RCC 7860 (cell line): ENCODE measurements around the gene REC8.
A peak's percentile ranks its signal among the peaks of the same experiment; 100 is the strongest.
"Not testable (repeated sequence)": the region's sequence is repeated elsewhere in the genome, so short reads cannot be mapped to it uniquely, and the experiment has no call there.

Experiments used
- DNase-seq: peaks from one replicate; pipeline ENCODE4 v3.0.0-alpha.2; 2015; ENCODE audit warnings: low spot score
- FAIRE-seq: peaks from 2 replicates; lab custom pipeline; 2012; peaks lifted over from hg19 to GRCh38; lab: Jason Lieb, UNC

The REC8 gene

DNA sequence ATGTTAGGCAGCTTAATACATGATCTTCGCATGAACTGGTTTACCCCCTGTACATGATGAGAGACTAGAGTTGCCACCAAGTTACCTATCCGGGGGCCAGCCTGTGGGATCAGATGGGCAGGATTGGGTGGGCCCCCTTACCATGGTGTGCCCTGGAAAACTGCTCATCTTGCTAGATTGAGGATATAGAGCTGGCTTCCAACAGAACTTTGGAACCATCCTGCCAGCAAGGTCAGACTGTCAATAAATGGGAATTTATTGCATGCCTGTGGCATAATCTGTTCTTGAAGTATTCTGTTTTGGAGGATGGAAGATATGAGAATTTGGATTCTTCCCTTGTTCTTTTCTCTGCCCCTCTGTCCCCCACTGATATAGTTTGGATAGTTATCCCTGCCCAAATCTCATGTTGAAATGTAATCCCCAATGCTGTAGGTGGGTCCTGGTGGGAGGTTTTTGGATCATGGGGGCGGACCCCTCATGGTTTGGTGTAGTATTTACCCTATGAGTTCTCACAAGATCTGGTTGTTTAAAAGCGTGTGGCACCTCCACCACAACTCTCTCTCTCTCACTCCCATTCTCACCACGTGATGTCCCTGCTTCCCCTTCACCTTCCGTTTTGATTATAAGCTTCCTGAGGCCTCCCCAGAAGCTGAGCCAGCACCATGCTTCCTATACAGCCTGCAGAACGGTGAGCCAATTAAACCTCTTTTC is 27.1 kb downstream of the REC8 start:
- no peak for FAIRE-seq
- no peak for DNase-seq

DNA sequence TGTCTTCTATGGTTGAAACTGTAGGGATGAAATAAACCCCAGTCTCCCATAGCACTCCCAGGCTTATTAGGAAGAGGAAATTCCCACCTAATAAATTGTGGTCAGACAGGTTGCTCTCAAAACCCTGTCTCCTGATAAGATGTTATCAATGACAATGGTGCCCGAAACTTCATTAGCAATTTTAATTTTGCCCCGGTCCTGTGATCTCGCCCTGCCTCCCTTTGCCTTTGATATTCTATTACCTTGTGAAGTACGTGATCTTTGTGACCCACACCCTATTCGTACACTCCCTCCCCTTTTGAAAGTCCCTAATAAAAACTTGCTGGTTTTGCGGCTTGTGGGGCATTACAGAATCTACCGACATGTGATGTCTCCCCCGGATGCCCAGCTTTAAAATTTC is 30.7 kb downstream of the REC8 start:
- FAIRE-seq, DNase-seq: not testable (repeated sequence)

DNA sequence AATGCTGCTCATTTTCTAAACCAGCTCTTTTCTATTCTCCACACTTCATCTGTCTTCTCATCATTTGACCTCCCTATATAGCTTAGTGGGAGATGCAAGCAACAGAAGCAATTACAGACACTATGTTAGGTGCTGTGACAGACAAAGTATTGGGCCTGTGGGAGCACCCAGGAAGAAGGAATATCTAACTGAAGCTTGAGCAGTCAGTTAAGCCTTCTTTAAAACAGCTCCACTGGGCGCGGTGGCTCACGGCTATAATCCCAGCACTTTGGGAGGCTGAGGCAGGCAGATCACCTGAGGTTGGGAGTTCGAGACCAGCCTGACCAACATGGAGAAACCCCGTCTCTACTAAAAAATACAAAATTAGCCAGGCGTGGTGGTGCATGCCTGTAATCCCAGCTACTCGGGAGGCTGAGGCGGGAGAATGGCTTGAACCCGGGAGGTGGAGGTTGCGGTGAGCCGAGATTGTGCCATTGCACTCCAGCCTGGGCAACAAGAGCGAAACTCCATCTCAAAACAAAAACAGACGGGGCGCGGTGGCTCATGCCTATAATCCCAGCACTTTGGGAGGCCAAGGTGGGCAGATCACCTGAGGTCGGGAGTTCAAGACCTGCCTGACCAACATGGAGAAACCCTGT is 31.5 kb downstream of the REC8 start:
- not testable (repeated sequence) for FAIRE-seq, DNase-seq

DNA sequence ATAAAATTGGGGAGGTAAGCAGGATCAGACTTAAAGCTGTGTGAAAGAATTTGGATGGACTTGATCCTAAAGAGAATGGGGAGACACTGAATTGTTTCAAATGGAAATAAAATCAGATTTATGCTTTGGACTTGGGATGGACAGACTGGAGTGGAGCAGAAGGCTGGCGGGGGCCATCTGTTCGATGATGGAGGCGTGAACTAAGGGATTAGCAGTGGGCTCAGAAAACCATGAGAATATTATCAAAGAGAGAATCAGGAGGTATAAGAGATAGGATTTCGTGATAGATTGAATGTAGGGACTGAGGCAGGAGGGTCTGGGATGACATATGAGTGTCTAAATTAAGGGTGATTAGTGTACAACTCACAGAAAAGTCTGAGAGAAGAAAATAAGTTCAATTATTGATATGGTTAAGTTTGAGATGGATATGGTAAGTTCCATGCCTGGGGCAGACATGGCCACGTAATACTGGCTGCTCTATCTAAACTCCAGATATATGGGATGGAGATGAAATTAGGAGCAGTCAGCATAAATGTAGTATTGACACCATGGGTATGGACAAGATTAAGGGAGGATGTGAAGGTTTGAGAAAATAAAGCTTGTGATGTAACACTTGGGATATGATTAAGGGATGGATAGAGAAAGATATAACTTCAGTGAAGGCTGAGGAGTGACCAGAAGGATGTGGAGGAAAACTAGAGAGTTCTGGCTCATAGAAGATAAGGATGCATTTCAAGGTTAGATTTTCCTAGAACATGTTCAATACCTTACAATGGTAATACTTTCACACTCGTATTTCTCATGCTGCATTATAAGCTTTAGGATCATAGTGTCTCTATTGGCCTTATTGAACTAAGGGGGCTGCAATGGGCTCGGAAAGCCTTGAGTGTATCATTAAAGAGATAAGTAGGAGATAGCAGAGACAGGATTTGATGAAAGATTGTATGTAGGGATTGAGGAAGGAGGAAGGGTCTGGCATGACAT is 32.6 kb downstream of the REC8 start:
- DNase-seq (no peak), FAIRE-seq (no peak)

DNA sequence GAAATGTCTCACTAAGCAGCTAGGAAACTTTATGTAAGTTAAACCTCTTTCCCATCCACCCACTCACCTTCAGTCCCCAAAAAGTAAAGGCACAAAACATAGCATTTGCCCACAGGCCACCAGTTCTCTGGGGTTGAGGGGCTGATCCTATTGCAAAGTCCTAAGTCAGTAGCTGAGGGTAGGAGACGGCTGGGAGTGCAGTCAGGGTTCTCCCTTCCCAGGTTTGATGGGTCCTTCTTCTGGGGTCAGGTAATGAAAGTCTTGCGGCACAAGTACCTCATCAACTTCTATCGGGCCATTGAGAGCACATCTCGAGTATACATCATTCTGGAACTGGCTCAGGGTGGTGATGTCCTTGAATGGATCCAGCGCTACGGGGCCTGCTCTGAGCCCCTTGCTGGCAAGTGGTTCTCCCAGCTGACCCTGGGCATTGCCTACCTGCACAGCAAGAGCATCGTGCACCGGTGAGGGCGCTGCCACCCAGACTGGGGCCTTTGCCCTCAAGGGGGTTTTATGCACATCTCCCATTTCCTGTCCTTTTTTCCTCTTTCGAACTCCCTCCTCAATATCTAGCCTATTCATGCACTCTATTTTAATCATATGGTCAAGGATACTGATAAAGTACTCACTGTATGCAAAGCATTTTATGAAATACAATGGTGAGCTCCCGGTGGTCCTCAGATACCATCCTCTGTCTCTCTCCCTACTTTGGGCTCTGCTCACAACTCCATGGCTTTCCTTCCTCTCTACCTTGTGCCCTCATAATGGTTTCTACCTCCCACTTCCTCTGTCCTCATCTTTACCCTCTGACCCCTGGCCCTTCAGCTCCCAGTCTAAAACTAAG is 34.6 kb downstream of the REC8 start:
- DNase-seq, result no peak
- FAIRE-seq, result no peak

DNA sequence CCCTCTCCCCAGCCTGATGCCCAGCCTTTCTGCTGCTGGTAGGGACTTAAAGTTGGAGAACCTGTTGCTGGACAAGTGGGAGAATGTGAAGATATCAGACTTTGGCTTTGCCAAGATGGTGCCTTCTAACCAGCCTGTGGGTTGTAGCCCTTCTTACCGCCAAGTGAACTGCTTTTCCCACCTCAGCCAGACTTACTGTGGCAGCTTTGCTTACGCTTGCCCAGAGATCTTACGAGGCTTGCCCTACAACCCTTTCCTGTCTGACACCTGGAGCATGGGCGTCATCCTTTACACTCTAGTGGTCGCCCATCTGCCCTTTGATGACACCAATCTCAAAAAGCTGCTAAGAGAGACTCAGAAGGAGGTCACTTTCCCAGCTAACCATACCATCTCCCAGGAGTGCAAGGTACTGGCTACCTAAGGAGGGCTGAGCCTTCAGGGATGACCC is 35.2 kb downstream of the REC8 start:
- FAIRE-seq (no peak), DNase-seq (no peak)

DNA sequence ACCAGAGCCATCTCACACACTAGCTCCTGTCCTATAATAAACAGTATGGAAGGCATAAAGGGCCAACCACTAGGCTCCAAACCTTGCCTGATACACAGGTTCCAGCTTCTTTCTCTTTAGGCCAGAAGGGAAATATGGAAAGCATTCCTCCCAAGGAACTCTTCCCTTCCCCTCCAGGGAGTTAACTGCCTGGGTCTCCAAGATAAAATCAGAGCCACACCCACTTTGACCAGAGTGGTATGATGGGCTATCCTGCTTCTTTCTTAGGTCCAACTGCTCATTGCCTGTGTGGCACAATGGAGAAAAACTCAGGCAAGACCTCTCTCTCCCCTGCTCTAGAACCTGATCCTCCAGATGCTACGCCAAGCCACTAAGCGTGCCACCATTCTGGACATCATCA is 35.7 kb downstream of the REC8 start:
- DNase-seq, result no peak
- FAIRE-seq, result no peak

DNA sequence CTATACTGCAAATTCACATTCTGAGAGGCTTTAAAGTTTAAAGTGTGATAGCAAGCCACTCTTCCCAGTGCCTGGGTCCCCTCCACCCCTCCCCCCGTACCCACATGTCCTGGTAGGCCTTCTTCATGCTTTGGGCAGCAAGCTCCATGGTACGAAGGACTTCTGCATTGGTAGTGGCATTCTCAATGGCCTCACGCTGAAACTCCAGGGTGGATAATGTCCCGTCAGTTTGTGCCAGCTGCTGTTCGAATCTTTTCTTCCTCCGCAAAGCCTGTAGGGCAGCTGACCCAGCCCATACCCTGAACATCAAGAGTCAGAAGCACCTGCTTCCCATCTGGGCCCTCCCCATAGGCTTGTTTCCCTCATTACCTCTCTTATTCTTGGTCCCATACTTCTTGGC is 39.4 kb downstream of the REC8 start:
- no peak for FAIRE-seq
- no peak for DNase-seq

DNA sequence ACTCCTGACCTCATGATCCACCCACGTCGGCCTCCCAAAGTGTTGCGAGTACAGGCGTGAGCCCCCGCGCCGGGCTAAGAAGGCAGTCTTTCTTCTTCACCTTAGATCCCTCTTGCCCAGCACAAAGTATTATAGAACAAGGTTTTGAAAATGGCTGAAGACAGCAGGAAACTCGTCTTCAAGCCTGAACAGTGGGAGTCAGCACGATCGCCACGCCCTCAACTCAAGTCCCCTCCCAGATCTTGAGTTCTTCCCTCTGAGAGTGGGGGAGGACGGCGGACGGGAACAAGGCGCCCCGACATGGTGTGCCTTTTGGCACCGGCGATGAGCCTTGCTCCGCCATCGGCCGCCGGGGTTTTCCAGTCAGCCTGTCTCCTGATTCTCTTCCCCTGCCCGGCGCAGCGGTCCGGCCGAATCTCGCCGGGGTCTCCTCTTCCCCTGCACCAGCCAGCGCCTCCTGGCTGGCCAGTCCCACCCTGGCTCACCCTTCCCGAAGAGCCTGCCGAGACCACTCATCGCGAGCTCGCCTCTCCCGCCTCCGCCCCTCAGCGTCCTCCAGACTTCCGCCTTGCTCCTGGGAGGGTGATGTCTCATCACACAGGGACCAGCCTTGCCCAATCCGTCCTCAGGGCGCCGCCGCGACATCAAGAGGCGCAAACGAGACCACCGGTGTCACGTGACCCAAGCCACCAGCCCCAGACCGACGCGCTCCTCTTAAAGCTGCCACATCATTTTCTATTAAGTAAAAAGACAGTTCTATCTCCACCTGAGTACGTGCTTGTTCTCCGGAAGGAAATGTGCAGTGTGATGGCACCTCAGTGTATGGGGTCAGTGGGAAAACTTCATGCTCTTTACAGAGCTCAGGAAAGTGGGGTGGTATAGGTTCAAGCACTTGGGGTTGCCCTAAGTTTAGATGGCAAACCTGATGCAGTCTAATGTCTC is 41.3 kb downstream of the REC8 start, which contains the start of gene CHMP4A:
Gene CHMP4A, minus strand, starts transcription at position 565 of the 942 bp plus-strand sequence. Its CDS starts 49 bp downstream, at position 516.
- FAIRE-seq (no peak), DNase-seq (peak; percentile 88)

DNA sequence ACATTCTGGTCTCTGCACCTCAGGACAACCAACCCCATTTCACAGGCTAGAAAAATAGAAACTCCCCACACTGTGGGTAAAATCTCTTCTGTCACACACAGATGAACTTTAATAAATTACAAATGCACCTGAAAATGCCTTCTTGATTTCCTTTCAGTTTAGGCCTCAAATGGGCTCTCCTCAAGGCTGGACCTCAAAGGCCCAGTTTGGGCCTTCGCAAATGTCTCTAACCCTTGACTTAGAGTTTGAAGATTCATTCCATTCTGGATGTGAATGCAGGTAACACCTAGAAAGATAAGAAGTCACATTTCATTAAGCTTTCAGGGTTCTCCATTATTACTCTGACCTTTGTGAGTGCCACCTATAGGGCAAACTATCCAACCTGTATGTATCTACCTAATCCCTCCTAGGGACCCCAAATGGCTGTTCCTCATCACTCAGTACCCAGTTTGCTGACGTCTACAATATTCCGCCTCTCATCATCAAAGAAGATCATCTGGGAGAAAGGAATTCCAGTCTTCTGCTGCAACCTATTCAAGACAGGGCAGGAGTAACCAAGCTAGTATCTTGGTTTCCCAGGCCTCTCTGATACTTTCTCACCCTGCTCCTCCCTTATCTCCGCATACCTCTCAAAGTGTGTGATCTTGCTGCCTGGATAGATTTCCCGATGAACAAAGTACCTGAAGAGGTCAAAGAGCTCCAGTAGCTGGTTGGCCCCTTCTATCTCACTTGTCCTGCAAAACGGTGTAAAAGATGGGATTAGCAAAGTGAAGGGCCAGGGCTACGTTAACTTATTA is 42.2 kb downstream of the REC8 start:
- no peak for FAIRE-seq

DNA sequence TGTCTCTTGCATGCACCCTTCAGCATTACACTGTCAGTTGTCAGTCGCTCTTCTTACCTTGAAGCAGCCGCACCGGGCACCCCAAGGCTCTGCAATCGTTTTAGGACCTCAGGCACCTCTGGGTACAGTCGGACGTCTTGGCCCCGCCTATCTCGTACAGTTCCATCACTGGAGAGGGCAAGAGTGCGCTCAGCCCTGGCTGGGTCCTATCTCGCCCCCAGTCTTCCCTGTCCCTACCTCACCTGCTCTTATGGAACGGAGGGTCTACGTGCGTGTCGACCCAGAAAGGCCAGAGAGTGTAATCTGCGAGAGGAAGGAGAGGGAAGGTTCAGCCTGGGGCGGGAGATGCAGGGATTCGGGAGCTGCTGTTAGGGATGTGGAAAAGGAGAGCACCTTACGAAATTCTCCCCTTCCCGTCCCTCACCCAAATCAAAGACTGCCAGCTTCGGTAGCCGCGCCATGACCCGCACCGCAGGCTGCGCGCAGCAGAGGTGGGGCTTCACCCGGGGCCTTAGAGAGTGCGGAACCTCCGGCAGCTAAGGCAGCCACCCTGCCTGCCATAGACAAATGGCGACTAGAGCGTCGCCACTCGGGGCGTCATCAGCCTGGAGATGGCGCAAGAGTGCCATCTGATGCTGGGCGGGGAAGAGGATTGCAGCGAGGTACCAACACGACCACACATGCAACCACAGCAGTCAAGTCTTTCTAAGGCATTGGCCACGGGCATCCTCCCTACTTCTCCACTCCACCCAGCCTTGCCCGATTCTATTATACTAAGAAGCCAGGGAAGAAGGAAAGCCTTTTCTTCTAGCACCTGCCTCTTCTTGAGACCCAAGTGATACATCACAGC is 43.8 kb downstream of the REC8 start, which contains the start of gene MDP1:
Gene MDP1, minus strand, starts transcription at position 572 of the 850 bp plus-strand sequence. Its CDS starts 111 bp downstream, at position 461.
- FAIRE-seq (no peak), DNase-seq (peak; percentile 60)

More for the DNA sequence above, 42.2 kb downstream of the REC8 start:
- DNase-seq, result no peak

DNA sequence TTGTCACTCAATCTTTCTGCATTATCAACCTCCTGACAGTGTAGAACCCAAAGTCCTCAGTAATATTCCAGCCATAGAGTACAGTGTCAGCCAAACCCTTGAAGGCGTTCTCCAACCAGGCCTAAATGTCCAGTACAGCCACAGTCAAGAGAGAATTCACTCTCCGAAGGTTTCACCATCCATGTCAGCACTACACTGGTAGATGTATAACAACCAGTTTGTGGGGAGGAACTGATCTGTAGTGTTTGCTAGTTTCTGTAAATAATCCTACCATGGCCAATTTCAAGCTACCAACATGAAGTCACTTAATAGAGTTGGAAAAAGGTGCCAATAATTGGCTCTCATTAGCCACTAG is 44.4 kb downstream of the REC8 start:
- no peak for FAIRE-seq
- DNase-seq, result no peak

DNA sequence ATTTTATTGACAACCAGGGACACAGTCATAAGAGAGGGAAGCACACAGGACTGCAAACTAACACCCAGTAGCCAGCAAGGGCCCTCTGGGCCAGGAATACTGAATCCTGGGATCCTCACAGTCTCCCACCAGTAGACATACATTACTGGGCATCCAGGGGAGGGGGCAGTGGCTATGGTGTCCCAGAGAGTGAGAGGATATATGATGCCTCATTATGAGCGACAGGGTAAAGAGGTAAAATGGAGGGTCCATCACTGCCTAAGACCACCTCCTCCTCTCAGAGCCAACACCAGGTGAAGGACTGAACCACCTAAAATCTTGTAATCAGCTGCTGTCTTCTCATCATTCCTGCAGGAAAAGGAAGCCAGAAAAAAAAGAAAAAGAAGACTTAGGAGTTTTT is 45.0 kb downstream of the REC8 start:
- not testable (repeated sequence) for FAIRE-seq, DNase-seq

DNA sequence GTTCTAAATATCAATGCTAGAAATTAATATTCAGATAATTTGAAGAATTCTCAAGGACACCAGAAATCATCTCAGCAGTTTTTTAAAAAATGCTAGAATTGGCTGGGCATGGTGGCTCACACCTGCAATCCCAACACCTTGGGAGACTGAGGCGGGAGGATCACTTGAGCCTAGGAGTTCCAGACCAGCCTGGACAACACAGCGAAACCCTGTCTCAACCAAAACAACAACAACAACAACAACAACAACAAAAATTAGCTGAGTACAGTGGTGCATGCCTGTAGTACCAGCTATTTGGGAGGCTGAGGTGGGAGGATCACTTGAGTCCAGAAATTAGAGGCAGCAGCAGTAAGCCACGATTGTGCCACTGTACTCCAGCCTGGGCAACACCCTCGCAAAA is 47.2 kb downstream of the REC8 start:
- no peak for FAIRE-seq

DNA sequence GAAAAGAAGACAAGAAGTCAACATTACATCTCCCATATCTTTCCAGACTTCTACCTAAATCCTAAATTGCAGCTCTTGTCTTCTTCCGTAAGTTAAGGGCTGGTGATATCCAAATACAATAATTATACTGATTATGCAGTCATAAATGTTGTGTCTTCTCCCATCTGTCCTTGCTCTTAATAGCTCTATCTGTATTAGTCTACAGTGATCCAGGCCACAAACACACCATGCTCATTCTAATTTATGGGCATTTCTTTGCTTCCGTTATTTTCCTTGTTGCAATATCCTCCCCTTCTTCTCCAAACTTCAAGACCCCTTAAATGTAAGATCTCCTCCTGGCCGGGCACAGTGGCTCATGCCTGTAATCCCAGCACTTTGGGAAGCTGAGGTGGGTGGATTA is 47.6 kb downstream of the REC8 start:
- DNase-seq (no peak), FAIRE-seq (no peak)

More for the DNA sequence above, 47.2 kb downstream of the REC8 start:
- DNase-seq, result no peak

DNA sequence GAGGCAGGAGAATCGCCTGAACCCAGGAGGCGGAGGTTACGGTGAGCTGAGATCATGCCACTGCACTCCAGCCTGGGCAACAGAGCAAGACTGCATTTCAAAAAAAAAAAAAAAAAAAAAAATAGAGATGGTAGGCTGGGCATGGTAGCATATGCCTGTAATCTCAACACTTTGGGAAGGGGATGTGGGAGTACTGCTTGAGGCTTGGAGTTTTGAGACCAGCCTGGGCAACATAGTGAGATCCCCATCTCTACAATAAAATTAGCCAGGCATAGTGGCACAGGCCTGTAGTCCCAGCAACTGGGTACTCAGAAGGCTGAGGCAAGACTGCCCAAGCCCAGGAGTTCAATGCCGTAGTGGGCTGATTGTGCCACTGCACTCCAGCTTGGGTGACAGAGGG is 51.1 kb downstream of the REC8 start:
- DNase-seq, FAIRE-seq: not testable (repeated sequence)

DNA sequence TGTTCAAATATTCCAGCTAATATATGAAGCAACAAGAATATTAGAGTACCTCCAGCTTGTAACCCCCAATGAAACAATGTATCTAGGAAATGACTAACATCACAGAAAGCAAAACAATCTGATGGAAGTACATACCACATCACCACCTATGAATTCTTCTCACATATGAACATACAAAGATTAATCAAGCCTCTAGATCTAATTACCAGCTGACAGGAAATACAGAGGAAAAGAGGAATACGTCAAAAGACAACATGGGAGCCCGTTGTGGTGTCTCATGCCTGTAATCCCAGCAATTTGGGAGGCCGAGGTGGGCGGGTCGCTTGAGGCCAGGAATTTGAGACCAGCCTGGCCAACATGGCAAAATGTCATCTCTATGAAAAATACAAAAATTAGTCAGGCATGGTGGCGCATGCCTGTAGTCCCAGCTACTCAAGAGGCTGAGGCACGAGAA is 52.8 kb downstream of the REC8 start:
- DNase-seq (no peak), FAIRE-seq (no peak)
